HepG2 (cell line): ENCODE measurements around the gene C9orf78. TPM values are rescaled to one million over a fixed set of nuclear protein-coding genes. Genes with fewer than 3 reads are reported as not detected.

ENCODE experiments used
- ATAC-seq: fragments of 200-7000 bp; cut with Tn5 transposase; 3 replicates; pipeline ENCODE4 v1.9.1; 2020; ENCODE audit warnings: mild to moderate bottlenecking, moderate library complexity
- BruUV-seq: library from RNA; stranded (reverse); fragments of 400-500 nt; replicated peaks from 2 replicates; lab custom pipeline; 2021; lab: Mats Ljungman, UMichigan
- CTCF ChIA-PET: fragments of 300-600 bp; formaldehyde crosslinking; extraction: SDS; loops from one replicate; lab custom pipeline; 2021; ENCODE audit warnings: low total read pairs, inconsistent platforms, low intra/inter-chr PET ratio; lab: Yijun Ruan, JAX
- POLR2A ChIA-PET: fragments of 350-600 bp; sonication (Branson Sonifier 250); formaldehyde crosslinking; loops from one replicate; lab custom pipeline; 2020; ENCODE audit warnings: antibody characterized with exemption, inconsistent platforms; lab: Yijun Ruan, JAX
- DNase-seq: peaks from one replicate; pipeline ENCODE4 v3.0.0-alpha.2; 2015; ENCODE audit warnings: low spot score
- FAIRE-seq: peaks from 3 replicates; lab custom pipeline; 2011; peaks lifted over from hg19 to GRCh38; lab: Jason Lieb, UNC
- H2AFZ ChIP-seq: one replicate; pipeline ENCODE4 v1.6.1; 2011; ENCODE audit warnings: low read length, inconsistent platforms
- H3K27ac ChIP-seq: fragments of 300-600 bp; 3 replicates; pipeline ENCODE4 v1.8.0; 2011; ENCODE audit warnings: mixed run types, mild to moderate bottlenecking, mixed read lengths, low read length, inconsistent platforms; ENCODE audit not compliant: insufficient read depth; ENCODE audit errors: extremely low read length
- H3K27me3 ChIP-seq, 2 experiments: fragments of 200-600 bp in 1 of 2; 2 replicates in 1 of 2; 3 replicates in 1 of 2; pipeline versions ENCODE4 v1.6.0 to v1.8.0; 2011; ENCODE audit warnings: low read length in 2 of 2, mild to moderate bottlenecking in 2 of 2, moderate library complexity in 2 of 2, inconsistent platforms in 1 of 2; ENCODE audit not compliant: insufficient read depth in 2 of 2, control insufficient read depth in 1 of 2
- H3K36me3 ChIP-seq, 2 experiments: fragments of 200-600 bp in 1 of 2; replicated peaks in 1 of 2; 2 replicates in 1 of 2; 3 replicates in 1 of 2; pipeline versions ENCODE4 v1.5.1 to v1.8.0; 2011; ENCODE audit warnings: low read length in 2 of 2, inconsistent platforms in 1 of 2; ENCODE audit not compliant: insufficient read depth in 2 of 2, control insufficient read depth in 1 of 2
- H3K4me1 ChIP-seq: 2 replicates; pipeline ENCODE4 v1.5.1; 2012; ENCODE audit warnings: low read length, inconsistent platforms; ENCODE audit not compliant: insufficient read depth
- H3K4me2 ChIP-seq: 2 replicates; pipeline ENCODE4 v1.6.0; 2011; ENCODE audit warnings: low read depth, low read length, inconsistent platforms
- H3K4me3 ChIP-seq, 3 experiments: fragments of 200-600 bp in 1 of 3; sonication (generic), shearing (Covaris generic) in 1 of 3; replicated peaks in 1 of 3; 2 replicates each; pipeline ENCODE4 v1.5.1; 2011 to 2016; ENCODE audit warnings: low read length in 3 of 3, inconsistent platforms in 2 of 3, low read depth in 2 of 3, mild to moderate bottlenecking in 2 of 3, control low read depth in 1 of 3, mixed read lengths in 1 of 3; ENCODE audit not compliant: insufficient read depth in 1 of 3
- H3K79me2 ChIP-seq: one replicate; pipeline ENCODE4 v1.6.1; 2011; ENCODE audit warnings: low read length, inconsistent platforms; ENCODE audit not compliant: insufficient read depth
- H3K9ac ChIP-seq: 2 replicates; pipeline ENCODE4 v1.6.0; 2011; ENCODE audit warnings: mild to moderate bottlenecking, low read depth, low read length, inconsistent platforms; ENCODE audit not compliant: insufficient read depth
- H3K9me3 ChIP-seq: 2 replicates; pipeline ENCODE4 v1.5.1; 2012; ENCODE audit warnings: mild to moderate bottlenecking, low read length
- H4K20me1 ChIP-seq: 2 replicates; pipeline ENCODE4 v1.6.0; 2011; ENCODE audit warnings: inconsistent platforms, mild to moderate bottlenecking, low read length, moderate library complexity; ENCODE audit not compliant: insufficient read depth
- ARID2 ChIP-seq: sonication (generic); formaldehyde crosslinking; IDR thresholded peaks from 2 replicates; pipeline ENCODE4 v1.8.1; 2022; ENCODE audit warnings: mild to moderate bottlenecking, missing genetic modification reagents, borderline replicate concordance
- MED8 ChIP-seq: sonication (generic); formaldehyde crosslinking; IDR thresholded peaks from 2 replicates; pipeline ENCODE4 v1.8.1; 2023; ENCODE audit warnings: mild to moderate bottlenecking, missing genetic modification reagents; ENCODE audit not compliant: insufficient replicate concordance
- MIER2 ChIP-seq: IDR thresholded peaks from 2 replicates; pipeline ENCODE4 v1.6.1; 2016; ENCODE audit warnings: missing biosample characterization, missing genetic modification reagents
- NR1H2 ChIP-seq: sonication (generic); formaldehyde crosslinking; IDR thresholded peaks from 2 replicates; pipeline ENCODE4 v1.8.1; 2022; ENCODE audit warnings: low read depth, missing genetic modification reagents, borderline replicate concordance
- RAD51 ChIP-seq: fragments of 450-650 bp; IDR thresholded peaks from 2 replicates; pipeline ENCODE4 v1.6.1; 2016; ENCODE audit warnings: borderline replicate concordance
- RCOR2 ChIP-seq: IDR thresholded peaks from 2 replicates; pipeline ENCODE4 v1.6.1; 2016; ENCODE audit warnings: missing biosample characterization, missing genetic modification reagents
- SOX5 ChIP-seq: IDR thresholded peaks from 2 replicates; pipeline ENCODE4 v1.6.1; 2016; ENCODE audit warnings: borderline replicate concordance
- SRF ChIP-seq: IDR thresholded peaks from 2 replicates; pipeline ENCODE4 v1.6.1; 2011; ENCODE audit warnings: mild to moderate bottlenecking, low read depth, low read length, moderate library complexity
- ZNF264 ChIP-seq: sonication (generic); formaldehyde crosslinking; IDR thresholded peaks from 2 replicates; pipeline ENCODE4 v1.4.0; 2020; ENCODE audit warnings: missing genetic modification reagents
- ZNF354B ChIP-seq: sonication (generic); formaldehyde crosslinking; IDR thresholded peaks from 2 replicates; pipeline ENCODE4 v1.8.0; 2022; ENCODE audit warnings: mild to moderate bottlenecking, missing genetic modification reagents
- WGBS: methylation state at CpG from one replicate; pipeline ENCODE4 v1.1.6; 2017; ENCODE audit warnings: low lambda C conversion rate; 5-methylcytosine and 5-hydroxymethylcytosine counted together
- in situ Hi-C: cut with HindIII; loops from 2 replicates; pipeline ENCODE4 v1.10.0; 2017; ENCODE audit warnings: low pct_unique_long_range_greater_than_20kb; ENCODE audit not compliant: extremely low pct_ligation_motif_present
- intact Hi-C: fragments of 100-400 bp; cut with micrococcal nuclease; formaldehyde crosslinking; loops from one replicate; pipeline ENCODE4 v1.10.0; 2022; ENCODE audit not compliant: unreplicated experiment
- polyA plus RNA-seq, 8 experiments: library from polyadenylated mRNA; depleted of rRNA in 3 of 8; stranded (reverse) in 7 of 8; unstranded in 1 of 8; fragments of >200 nt; fragmentation: Illumina TruSeq in 4 of 8; extraction: Trizol in 4 of 8; gene quantifications; 2 replicates each; pipeline versions ENCODE4 v1.2.1 to v1.2.3, GENCODE V29; 2011 to 2016; ENCODE audit warnings: low read depth in 4 of 8, missing spikeins in 1 of 8, mixed read lengths in 1 of 8; ENCODE audit not compliant: insufficient read depth in 1 of 8
- total RNA-seq, 5 experiments: library from RNA; depleted of rRNA; stranded (reverse); fragments of >200 nt; fragmentation: Illumina TruSeq; extraction: Trizol; gene quantifications; 2 replicates each; pipeline ENCODE4 v1.2.3, GENCODE V29; 2016; ENCODE audit warnings: low read depth in 1 of 5
- TF ChIP-seq, protein P1 (sequence below): sonication (generic); formaldehyde crosslinking; IDR thresholded peaks from 2 replicates; pipeline ENCODE4 v1.4.0; 2020; ENCODE audit warnings: mild to moderate bottlenecking, missing genetic modification reagents
- TF ChIP-seq, protein P2 (sequence below): sonication (generic); formaldehyde crosslinking; IDR thresholded peaks from 2 replicates; pipeline ENCODE4 v1.4.0; 2020; ENCODE audit warnings: missing genetic modification reagents
- TF ChIP-seq, protein P3 (sequence below): sonication (generic); formaldehyde crosslinking; IDR thresholded peaks from 2 replicates; pipeline ENCODE4 v1.4.0; 2020; ENCODE audit warnings: missing genetic modification reagents

C9orf78 gene
- total and polyA plus RNA-seq, 2 of the 13 experiments (the other 11 are each of a cell fraction or from before 2014, with no cell fraction given), result 18.4 to 35.5 TPM

DNA sequence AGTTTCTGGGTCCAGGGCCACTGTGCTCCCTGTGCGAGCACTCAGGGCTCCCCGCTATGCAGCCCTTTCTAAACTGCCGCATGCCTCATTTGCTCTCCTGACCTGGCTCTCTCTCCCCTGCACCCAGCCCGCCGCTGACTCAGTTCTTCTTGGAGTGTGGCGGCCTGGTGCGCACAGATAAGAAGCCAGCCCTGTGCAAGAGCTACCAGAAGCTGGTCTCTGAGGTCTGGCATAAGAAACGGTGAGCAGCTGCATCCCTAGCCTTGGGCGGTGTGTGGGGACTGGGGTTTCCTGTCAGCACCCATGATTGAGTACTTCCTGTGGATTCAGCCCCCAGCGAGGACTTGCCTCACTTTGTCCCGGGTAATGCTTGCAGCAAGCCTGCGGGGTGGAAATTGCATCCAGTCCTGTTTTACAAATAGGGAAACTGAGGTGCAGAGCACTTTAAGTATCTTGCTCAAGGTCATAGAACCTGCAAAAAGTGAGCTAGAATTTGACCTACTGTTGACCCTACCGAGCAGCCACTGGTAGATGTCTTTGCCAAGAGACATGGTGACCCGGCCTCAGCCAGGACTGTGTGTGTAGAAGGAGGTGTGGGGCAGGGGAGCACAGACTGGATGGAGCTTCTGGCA is 28.1 kb upstream of the C9orf78 start (continued):
- TF ChIP-seq MIER2 (CRISPR knock-in tag) (no peak), RAD51 (no peak)

DNA sequence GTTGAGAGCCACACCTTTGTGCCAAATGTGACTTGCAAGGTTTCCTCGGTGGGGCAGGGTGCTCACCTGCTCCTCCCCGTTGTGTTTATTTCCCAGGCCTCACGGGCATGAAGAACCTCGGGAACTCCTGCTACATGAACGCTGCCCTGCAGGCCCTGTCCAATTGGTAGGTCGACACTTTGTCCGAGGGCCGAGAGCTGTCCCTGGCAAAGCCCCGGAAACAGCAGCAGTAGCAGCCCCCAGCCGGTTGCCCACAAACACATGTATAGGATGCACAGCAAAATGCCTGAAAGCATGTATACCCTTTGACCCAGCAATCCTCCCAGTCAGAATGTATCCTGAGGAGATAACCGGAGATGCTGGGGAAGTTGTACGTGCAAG is 26.4 kb upstream of the C9orf78 start:
- Histone ChIP-seq H3K79me2 (no peaks in the 10 kb centered on the region), H3K4me2 (no peak overlapping the region)

DNA sequence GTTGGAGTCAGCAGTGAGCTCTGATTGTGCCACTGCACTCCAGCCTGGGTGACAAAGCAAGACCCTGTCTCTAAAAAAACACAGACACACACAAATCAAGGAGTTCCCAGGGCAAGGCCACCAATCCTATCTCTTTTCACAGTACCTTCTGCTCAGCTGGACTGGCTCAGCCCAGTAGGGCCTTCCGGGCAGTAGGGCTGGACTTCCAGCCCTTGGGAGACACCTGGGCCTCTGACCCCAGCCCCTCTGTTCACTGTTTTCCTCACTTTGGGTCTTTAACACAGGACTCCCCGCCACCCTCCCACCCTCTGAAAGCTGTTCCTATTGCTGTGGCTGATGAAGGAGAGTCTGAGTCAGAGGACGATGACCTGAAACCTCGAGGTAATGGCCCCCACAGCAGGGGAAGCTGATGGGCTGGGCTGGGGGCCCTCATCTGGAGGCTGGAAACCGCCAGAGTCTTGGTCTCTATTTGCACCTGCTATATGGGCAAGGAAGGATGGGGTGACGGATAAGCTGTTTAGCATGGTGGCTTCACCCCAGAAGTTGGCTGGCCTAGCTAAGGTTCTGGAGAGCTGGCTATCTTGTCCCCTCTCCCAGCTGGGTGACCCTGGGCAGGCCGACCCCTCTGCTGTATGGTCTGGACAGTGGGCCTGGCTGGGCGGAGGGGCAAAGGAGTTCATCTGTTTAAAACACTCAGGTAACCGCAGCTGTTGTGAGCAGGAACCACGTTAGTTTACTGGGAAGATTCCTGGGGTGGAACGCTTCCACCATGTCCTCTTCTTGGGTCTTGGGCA is 25.8 kb upstream of the C9orf78 start:
- Histone ChIP-seq H3K9ac (no peak overlapping the region), H3K27ac (no peak overlapping the region), H4K20me1 (no peaks in the 10 kb centered on the region), H3K27me3 (no peaks in the 10 kb centered on the region), H3K4me3 (no peak overlapping the region), H2AFZ (no peak overlapping the region), H3K9me3 (no peaks in the 10 kb centered on the region), H3K4me1 (no peaks in the 10 kb centered on the region), H3K79me2 (no peaks in the 10 kb centered on the region), H3K4me2 (no peak overlapping the region), H3K36me3 (peaks cover 5 to 14% of the 10 kb centered on the region in 2 experiments; a peak in 2 of 5 replicates)
- intact Hi-C loops (no loop called here), in situ Hi-C loops (no loop called here)
- no peak for DNase-seq
- ChIA-PET CTCF (no interaction called here), POLR2A (no interaction called here)
- 56% methylated on average over 5 of the region's 11 CpGs for WGBS
- ATAC-seq, result no peak
- BruUV-seq, result no TSS peak
- no peak for FAIRE-seq
- TF ChIP-seq, protein P1, sequence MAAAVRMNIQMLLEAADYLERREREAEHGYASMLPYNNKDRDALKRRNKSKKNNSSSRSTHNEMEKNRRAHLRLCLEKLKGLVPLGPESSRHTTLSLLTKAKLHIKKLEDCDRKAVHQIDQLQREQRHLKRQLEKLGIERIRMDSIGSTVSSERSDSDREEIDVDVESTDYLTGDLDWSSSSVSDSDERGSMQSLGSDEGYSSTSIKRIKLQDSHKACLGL, result no peak
- TF ChIP-seq RCOR2 (CRISPR knock-in tag) (no peak), SOX5 (CRISPR knock-in tag) (no peak), ZNF354B (CRISPR knock-in tag) (no peak), SRF (no peak), MED8 (CRISPR knock-in tag) (no peak), ARID2 (no peak), NR1H2 (CRISPR knock-in tag) (no peak)
- TF ChIP-seq, protein P2, sequence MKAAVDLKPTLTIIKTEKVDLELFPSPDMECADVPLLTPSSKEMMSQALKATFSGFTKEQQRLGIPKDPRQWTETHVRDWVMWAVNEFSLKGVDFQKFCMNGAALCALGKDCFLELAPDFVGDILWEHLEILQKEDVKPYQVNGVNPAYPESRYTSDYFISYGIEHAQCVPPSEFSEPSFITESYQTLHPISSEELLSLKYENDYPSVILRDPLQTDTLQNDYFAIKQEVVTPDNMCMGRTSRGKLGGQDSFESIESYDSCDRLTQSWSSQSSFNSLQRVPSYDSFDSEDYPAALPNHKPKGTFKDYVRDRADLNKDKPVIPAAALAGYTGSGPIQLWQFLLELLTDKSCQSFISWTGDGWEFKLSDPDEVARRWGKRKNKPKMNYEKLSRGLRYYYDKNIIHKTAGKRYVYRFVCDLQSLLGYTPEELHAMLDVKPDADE (CRISPR knock-in tag), result no peak
- TF ChIP-seq, protein P3, sequence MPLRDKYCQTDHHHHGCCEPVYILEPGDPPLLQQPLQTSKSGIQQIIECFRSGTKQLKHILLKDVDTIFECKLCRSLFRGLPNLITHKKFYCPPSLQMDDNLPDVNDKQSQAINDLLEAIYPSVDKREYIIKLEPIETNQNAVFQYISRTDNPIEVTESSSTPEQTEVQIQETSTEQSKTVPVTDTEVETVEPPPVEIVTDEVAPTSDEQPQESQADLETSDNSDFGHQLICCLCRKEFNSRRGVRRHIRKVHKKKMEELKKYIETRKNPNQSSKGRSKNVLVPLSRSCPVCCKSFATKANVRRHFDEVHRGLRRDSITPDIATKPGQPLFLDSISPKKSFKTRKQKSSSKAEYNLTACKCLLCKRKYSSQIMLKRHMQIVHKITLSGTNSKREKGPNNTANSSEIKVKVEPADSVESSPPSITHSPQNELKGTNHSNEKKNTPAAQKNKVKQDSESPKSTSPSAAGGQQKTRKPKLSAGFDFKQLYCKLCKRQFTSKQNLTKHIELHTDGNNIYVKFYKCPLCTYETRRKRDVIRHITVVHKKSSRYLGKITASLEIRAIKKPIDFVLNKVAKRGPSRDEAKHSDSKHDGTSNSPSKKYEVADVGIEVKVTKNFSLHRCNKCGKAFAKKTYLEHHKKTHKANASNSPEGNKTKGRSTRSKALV (CRISPR knock-in tag), result no peak

More for the DNA sequence above, 26.4 kb upstream of the C9orf78 start:
- H3K27ac ChIP-seq, result no peak overlapping the region
- intact Hi-C loops (no loop called here), in situ Hi-C loops (no loop called here)
- peaks cover 5 to 13% of the 10 kb centered on the region in 2 experiments; a peak in 2 of 5 replicates for H3K36me3 ChIP-seq
- no peaks in the 10 kb centered on the region for H3K9me3 ChIP-seq
- TF ChIP-seq ZNF264 (CRISPR knock-in tag), result no peak
- DNase-seq, result no peak
- 89% methylated on average over 9 of the region's 12 CpGs for WGBS
- H4K20me1 ChIP-seq, result no peaks in the 10 kb centered on the region
- POLR2A ChIA-PET, result no interaction called here
- H2AFZ ChIP-seq, result no peak overlapping the region
- no peak overlapping the region for H3K9ac ChIP-seq
- FAIRE-seq, result no peak
- CTCF ChIA-PET, result no interaction called here
- no peak overlapping the region for H3K4me3 ChIP-seq
- no peak for ATAC-seq
- BruUV-seq, result no TSS peak
- no peaks in the 10 kb centered on the region for H3K27me3 ChIP-seq
- no peaks in the 10 kb centered on the region for H3K4me1 ChIP-seq
